ENCODE results near the gene BMP8A.
"Not testable (repeated sequence)": the region's sequence is repeated elsewhere in the genome, so short reads cannot be mapped to it uniquely, and the experiment has no call there.

BMP8A gene

DNA sequence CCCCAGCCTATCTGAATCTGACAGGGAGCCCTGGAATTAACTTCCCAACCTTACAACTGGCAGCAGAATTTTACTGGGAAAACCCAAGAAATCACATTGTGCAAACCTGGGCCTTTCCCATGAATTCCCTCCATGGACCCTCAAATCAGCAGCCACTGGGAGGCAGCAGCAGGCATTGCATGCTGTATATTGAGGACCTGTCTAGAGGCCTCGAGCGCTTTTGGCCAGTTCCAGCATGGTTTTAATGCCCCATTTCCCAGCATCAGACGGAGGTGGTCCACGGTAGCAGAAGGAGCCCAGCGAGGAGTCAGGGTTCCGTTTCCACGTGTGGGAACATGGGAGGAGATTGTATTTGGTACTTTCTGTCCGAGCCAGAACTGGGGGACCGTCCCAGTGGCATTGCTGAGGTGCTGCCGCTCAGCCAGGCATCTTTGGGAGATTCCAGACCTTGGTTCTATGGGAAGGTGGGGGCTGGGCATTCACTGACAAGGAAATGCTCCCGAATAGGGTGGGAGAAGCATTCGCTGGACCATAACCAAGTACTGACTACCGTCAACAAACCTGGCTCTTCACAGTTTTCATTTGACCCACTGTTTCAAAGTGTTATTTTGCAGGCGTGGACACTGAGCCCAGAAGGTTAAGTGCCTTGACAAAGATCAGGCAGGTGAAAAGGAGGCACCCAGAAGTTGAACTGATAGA, 15.9 kb downstream of the BMP8A start:
- no peak for DNase-seq

DNA sequence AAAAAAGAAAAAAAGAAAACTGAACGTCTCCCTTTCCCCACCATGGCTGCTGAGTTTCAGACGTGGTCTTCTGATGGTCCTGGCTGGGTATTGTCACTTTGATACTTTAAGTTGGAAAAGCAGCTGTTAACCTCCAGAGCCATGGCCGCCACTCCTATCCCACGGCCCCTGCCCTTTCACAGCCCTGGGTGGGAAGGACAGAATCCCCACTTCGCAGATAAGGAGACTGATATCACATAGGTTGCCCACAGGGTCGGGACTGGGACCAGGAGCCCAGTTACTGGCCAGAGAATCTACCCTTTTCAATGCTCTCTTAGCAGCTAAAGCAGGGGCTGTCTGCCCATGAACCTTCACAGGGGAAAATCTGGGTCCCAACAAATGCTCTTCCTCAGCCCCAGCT, 16.8 kb downstream of the BMP8A start:
- DNase-seq, result no peak

DNA sequence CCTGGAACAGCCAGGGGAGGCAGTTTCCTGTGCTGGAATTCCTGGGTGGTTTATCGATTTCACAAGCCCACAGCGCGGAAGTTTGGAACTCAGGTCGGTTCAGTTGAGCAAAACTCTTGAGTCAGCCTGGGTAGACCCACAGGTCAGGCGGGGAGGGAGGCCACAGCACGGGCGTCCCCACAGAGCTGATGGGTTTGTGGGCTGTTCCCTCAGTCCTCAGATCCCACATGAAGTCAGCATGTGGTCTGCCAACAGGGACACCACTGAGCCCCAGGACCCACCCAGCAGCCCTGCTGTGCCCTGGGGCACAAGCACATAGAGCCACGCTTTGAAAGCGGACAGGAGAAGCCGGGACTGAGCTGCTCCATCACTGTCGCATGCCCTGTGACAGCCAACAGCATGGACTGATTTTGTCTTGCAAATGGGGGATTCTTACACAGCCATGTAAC, 17.4 kb downstream of the BMP8A start:
- DNase-seq, result peak; percentile 45

DNA sequence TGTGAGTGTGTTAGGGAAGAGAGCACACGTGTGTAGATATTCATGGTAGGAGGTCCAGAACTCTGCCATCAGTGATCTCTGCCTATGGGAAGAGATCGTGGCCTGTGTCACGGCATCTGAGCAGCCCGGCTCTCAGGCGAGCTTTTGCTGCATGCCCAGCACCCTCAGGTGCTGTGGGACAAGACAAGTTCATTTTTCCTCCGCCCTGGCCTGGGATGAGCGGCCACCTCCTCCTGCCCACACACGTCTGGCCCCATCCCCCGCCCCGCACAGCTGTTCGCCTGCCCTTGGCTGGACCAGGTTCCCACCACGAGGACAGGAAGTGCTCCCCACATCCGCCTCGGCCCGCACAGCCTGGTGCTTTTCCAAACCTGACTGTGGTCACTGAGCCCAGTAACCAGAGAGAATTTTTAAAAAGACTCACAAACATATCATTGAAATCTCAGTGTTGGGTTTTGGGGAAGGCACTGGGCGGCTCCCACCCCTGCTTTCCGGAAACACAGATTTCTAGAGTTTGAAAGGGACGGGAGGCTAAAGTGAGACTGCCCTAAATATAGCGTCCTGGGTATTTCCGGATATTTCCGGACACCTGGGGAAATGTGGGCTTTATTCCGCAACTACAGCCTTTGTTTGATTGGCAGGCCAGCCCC, 18.0 kb downstream of the BMP8A start:
- DNase-seq, result peak; percentile 88

DNA sequence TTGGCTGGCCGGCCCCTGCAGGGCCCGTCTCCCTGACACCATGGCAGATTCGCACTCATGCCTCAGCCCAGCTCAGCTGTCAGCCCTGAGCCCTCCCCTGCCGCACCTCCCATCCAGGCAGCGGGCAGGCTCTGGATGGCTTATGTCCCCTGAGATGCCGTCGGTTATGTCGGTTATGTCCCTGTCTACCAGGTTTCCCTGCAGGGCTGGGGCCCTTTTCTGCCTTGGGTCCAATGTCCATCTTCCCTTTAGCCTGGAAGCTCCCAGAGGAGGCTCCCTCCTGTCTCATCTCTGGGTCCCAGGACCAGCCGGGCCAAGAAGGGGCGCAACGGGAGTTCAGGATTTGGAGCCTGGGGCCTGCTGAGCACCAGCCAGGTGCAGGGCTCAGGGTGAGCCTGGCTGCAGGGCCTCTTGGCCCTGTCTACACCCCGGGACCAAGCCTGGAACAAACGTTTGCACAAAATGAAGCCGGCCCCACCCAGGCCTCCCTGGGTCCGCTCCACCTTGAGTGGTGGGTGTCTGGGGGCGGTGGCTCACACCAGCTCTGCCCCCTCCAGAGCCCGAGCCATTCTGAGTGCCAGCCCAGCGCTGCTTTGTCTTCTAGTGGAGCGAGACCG, 19.2 kb downstream of the BMP8A start:
- DNase-seq, result not testable (repeated sequence)

DNA sequence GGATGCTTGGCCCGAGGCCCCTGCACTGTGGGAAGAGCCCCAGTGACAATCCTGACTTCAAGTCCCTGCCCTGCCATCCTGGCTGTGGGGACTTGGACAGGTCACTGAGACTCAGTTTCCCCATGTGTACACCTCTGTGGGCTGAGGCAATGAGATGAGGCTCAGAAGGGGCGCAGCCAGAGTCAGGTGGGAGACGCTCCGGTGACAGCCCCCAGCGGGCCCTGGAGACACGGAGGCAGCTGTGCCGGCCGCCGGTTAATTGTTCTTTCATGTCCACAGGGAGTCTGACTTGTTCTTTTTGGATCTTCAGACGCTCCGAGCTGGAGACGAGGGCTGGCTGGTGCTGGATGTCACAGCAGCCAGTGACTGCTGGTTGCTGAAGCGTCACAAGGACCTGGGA, 20.0 kb downstream of the BMP8A start:
- DNase-seq, result not testable (repeated sequence)

DNA sequence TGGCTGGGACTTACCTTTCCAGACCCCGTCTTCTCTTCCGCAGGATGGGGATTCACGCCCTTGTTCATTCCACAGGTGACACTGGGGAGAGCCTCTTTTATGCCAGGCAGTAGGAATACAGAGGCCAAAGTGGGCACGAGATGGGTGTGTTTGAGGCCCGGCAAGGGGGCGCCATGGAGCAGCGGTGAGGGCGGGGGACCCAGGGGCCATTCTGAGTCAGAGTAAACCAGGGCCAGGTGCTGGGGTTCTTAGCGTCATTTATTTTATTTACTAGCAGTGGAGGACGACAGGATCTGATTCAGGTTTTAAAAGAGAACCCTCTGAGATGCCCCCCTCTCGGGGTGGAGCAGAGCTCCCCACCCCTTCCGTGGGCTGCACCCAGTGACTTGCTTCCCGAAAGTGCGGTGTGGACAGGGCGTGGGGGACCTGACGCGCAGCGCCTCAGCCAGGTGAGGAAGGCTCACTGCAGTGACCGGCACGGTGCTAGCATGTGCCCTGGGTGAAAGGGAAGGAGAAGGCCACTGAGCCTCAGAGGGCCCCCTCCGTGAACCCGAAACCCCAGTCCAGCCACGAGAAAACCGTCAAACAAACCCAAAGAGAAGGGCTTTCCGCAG, 20.9 kb downstream of the BMP8A start:
- DNase-seq, result not testable (repeated sequence)

DNA sequence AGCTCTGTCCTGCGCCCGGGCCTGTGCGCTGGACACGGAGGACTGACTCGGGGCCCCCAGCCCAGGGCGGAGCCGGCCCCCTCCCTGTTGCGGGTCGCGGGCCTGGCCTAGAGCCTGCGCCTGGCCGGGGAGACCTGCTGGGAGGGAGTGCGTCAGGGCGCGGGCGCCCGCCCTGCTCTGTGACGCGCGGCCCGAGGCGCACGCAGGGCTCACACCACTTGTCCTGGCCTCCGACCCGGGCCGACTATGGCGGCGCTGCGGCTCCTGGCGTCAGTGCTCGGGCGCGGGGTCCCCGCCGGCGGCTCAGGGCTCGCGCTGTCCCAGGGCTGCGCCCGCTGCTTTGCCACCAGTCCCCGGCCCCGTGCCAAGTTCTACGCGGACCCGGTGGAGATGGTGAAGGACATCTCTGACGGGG, 23.3 kb downstream of the BMP8A start:
- DNase-seq, result not testable (repeated sequence)

DNA sequence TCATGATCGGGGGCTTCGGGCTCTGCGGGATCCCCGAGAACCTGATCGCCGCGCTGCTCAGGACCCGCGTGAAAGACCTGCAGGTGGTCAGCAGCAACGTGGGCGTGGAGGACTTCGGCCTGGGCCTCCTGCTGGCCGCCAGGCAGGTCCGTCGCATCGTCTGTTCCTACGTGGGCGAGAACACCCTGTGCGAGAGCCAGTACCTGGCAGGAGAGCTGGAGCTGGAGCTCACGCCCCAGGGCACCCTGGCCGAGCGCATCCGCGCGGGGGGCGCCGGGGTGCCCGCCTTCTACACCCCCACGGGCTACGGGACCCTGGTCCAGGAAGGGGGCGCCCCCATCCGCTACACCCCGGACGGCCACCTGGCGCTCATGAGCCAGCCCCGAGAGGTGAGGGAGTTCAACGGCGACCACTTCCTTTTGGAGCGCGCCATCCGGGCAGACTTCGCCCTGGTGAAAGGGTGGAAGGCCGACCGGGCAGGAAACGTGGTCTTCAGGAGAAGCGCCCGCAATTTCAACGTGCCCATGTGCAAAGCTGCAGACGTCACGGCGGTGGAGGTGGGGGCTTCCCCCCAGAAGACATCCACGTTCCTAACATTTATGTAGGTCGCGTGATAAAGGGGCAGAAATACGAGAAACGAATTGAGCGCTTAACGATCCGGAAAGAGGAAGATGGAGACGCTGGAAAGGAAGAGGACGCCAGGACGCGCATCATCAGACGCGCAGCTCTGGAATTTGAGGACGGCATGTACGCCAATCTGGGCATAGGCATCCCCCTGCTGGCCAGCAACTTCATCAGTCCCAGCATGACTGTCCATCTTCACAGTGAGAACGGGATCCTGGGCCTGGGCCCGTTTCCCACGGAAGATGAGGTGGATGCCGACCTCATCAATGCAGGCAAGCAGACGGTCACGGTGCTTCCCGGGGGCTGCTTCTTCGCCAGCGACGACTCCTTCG, 24.0 kb downstream of the BMP8A start:
- DNase-seq, result not testable (repeated sequence)

DNA sequence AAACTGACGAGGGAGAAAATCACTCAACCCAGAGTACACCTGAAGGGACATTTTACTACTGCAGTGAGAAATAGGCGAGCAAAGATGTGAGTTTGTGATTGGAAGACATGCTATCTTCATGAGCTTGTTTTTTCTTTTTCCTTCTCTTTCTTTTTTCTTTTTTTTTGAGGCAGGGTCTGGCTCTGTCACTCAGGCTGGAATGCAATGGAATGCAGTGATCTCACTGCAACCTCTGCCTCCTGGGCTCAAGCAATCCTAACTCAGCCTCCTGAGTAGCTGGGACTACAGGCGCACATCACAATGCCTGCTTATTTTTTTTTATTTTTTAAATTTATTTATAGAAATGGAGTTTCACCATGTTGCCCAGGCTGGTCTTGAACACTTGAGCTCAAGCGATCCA, 25.4 kb downstream of the BMP8A start:
- DNase-seq, result not testable (repeated sequence)

DNA sequence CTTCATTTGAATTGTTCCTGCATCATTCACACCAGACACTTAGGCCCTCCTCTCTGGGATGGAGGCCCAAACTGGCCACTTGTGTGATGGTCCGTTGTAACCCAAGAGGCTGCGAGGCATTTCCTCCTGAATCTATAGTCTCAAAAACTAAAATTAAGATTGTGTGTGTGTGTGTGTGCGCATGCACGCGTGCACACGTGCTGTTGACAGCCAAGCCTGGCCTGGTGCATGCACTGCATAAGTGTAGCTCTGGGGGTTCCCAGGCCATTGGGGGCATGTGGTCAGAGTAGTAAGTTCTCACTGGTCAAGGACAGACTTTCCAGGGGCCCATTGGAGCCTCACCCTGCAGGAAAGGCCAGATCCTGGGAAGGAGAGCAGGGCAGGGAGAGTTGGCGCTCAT, 26.5 kb downstream of the BMP8A start:
- not testable (repeated sequence) for DNase-seq

DNA sequence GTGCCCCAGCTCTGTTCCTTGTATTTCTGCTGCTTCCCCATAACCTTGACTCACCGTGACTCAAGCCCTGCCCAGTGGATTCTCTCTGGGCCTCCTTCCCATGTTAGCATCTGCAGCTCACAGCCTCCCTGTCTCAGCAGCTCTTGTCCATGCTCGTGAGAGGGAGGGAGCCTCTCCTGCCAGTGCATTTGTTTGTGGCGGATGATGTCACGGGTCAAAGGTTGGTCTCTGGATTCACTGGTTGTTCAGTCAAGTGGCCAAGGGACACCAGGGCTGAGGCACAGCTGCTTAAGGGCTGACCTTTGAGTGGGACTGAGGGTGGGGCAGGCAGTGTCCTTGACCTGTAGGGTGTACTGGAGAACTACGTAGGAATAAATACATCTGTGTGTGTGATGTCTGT, 27.9 kb downstream of the BMP8A start:
- not testable (repeated sequence) for DNase-seq

DNA sequence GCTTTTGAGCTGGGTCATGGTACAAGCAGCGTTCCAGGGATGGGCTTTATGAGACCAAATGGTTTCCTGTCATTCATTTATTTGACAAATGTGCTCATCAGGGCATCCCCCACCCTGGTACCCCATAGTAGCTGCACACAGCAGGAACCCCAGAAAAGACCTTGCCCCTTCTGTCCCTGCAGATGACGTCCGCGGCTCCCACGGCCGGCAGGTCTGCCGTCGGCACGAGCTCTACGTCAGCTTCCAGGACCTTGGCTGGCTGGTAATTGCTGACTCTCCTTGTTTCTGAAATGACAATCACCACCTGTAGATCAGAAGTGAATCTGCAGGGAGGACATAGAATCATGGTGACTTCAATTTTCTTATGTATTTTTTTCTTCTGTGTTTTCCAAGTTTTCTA, 30.8 kb downstream of the BMP8A start:
- DNase-seq, result not testable (repeated sequence)

DNA sequence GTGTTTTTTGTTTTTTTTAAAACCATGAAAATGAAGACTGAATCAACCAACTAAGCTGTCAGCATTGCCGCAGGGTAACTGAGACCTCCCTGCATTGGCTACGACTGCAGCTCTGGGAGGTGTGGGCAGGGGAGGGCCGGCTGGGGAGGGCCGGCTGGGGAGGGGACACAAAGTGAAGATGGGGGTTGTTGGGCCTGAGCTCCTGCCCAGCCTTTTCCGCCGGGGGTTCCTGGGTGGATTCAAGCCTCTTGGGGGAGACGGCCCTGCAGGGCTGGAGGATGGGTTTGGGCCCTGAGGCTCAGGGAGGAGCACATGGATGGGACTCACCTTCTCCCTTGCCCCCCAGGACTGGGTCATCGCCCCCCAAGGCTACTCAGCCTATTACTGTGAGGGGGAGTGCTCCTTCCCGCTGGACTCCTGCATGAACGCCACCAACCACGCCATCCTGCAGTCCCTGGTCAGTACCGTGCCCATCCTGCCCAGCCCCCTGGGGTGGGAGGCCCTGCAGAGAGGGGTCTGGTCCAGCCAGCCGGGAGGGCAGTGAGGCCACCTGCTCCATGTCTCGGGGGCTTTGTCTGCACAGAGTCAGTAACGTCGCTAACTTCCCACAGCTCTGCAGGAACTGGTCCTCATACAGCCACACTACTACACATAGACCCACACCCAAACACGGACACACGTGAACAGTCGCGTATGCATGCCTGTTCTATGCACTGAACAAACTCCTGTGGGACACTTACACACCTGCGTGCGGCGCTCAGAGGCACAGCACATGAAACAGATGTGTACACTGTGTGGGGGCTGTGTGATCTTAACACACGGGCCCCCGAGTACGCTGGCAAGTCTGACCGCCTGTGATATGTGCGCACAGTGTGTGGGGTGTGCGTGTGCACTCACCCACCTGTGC, 31.5 kb downstream of the BMP8A start:
- no peak for DNase-seq

DNA sequence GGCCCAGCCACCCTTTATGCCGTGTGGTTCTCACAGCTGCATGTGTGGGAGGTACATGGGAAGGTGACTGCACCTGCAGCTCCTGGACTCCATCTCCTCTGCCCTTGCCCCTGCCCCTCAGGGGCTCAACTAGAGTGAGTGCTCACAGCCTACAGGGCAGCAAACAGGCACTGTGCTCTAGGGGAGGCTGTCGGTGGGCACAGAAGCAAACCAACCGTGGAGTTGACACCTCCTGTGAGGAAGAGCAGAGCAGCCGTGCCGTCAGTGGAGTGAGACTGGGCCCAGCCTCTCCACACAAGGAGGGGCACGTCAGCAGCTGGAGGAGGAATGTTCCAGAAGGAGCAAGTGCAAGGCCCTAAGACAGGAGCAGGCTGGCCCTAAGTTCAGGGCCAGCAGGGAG, 32.7 kb downstream of the BMP8A start:
- DNase-seq, result no peak

DNA sequence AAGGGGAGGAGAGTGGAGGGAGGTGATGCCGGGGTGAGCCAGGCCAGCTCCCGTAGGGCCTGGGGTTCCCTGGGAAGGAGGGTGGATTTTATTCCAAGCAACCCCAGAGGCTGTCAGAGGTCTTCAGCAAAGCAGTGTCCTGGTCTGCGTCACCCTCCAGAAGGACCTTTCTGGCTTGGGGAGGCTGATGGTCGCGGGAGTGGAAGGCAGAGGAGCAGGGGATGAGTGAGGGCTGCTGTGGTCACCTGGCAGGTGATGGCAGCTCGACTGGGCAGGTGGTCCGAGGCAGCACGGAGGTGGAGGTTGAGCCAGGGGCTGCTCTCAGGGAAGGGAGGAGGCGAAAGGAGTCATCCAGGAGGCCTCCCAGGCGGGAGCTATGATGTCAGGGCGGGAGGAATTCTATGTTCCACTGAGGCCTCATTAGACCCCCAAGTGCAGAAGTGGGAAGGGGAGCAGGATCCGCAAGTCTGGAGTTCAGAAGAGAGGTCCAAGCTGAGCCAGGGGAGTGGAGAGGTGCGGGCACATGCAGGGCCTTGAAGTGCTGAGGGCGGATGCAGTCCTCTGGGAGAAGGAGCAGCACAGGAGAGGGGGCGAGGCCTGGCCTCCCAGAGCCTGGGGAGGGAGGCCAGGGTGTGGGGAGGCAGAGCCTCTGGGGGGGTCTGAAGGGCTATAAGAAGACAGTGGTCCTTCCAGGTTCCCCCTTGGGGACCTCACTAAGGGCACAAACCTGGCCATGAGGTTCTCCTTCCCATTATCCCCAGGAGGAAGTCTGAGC, 33.3 kb downstream of the BMP8A start:
- DNase-seq, result no peak

DNA sequence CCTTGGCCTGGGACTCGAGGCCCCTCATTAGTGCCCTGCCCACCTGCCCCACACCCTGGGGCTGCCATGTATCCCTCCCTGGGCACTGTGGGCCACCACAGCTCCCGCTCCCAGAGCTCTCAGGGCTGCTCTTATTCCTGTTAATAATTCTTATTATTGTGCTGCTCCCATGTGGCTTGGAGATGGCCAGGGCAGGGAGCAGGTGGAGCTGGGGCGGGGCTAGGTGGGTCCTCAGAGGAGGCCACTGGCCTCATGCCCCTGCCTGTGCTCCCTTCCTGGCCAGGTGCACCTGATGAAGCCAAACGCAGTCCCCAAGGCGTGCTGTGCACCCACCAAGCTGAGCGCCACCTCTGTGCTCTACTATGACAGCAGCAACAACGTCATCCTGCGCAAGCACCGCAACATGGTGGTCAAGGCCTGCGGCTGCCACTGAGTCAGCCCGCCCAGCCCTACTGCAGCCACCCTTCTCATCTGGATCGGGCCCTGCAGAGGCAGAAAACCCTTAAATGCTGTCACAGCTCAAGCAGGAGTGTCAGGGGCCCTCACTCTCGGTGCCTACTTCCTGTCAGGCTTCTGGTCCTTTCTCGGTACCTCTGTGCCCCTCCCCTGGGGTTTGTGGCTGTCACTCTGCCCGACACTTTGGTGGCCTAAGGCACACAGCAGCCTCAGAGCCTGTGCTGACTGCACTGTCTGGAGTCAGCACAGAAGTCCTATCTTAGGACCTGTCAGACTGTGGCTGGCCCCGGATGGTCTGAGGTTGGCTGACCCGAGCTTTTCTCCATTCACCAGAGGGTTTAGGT, 34.1 kb downstream of the BMP8A start:
- peak; percentile 75 for DNase-seq

DNA sequence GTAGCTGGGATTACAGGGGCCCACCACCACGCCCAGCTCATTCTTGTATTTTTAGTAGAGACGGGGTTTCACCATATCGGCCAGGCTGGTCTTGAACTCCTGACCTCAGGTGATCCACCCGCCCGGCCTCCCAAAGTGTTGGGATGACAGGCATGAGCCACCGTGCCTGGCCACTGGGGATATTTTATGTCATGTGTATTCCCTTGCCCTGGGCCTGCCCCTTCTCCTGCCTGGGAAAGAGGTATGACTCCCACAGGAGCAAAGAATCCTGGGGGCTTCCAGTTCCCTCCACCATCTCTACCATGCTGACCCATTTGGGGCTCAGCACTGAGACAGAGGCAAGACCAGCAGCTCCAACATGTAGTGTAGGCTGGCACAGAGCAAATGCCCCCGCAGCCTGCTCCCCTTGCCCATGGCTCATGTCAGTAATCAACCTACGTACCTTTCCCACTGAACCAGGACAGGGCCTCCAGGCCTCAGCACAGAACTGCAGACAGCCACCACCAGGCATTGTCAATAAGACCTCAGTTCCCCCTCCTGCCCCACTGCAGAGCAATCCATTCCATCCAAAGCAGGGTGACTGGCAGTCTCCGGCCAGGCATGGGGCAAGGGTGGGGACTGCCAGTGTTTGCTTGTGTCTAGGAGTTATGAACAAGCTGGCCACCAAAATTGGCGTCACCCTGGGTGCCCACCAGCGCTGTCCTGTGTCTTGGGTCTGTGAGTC, 35.2 kb downstream of the BMP8A start:
- no peak for DNase-seq

DNA sequence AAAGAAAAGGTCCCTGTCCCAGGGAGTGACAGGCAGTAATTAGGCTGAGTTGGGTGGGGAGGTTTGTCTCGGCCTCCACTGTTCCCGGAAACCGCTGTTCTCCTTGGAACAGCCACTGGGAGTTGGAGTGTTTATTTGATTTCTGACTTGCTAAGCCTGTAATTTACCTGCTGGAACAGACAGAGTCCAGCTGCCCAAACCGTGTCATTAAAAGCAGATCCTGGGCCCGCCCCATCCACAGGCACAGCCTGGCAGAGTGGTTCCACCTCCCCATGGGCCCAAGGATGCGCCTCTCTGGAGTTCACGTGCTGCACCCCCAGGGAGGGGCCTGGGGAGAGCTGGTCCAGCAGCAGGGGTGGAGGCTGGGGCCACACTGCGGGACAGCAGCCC, 35.7 kb downstream of the BMP8A start:
- not testable (repeated sequence) for DNase-seq

Measured in RPMI8226 (cell line).